HCEC 1CT (cell line): ENCODE results near the gene PSG6.
A peak's percentile ranks its signal among the peaks of the same experiment; 100 is the strongest.
"Not testable (repeated sequence)": the region's sequence is repeated elsewhere in the genome, so short reads cannot be mapped to it uniquely, and the experiment has no call there.

ENCODE experiments used
- DNase-seq: peaks from one replicate; pipeline ENCODE4 v3.0.0-alpha.2; 2017

The PSG6 gene

DNA sequence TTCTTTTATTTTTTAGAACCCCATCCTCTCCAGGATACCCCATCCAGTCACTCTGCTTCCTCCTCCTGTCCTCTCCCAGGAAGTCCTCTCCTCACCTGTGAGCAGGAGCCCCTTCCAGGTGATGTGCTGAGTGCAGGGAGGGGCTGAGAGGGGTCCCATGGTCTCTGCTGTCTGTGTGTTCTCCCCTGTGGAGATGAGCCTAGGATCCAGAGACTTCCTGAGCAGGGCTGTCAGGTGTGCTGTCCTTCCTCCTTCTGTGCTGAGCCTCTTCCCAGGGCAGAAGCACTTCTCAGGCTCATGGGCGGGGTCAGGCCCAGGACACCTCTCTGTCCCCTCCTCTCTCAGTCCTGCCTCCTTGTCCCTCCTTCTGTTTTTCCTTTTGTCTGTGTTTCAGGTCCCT, at the start of gene PSG6:
Gene PSG6 (minus strand): TSS at position 261 of the 400 bp plus-strand sequence. CDS start 102 bp downstream, at position 159.
- DNase-seq = not testable (repeated sequence)

- DNase-seq = peak; percentile 89
Measured at GRCh38 chr19:42965176-42965575, 47.5 kb upstream of the PSG6 start.

- DNase-seq = no peak
Measured at GRCh38 chr19:42961119-42961518, 43.4 kb upstream of the PSG6 start.

DNA sequence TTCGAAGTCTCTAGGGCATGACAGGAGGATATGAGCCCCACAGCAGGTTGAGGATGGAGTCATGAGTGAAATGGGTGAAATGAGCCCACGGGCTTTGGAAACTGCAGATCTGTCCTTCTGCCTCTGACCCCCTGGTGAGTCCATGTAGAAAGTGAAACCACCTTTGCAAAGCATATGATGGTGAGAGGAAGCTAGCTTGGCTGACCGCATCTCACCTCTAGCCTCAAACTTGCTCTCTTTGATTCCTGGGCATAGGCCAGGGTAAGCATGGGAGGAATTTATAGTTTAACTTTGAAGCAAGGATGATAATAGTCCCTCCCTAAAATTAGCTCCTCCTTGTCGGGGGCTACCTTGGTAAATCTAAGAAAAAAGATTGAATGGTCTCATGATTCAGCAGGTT, 34.4 kb upstream of the PSG6 start:
- DNase-seq = not testable (repeated sequence)

DNA sequence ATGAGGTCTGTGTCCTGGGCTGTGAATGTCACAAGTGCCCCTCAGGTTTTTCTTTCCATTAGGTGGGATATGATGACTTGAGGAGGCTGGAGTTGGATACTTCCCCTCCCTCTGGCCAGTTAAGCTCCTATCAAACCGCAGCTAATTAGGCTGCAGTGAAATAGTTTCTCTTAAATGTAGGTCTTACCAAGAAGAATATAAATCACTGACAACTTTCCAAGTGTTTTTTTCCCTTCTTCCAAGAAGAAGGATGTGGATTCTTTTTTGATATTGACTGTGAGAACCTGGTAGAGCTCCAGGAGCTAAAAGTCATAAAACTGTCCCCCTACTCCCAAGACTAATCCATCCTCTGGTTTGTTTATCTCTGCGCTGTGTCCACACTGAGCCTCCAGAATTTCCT, 33.8 kb upstream of the PSG6 start:
- DNase-seq = not testable (repeated sequence)

DNA sequence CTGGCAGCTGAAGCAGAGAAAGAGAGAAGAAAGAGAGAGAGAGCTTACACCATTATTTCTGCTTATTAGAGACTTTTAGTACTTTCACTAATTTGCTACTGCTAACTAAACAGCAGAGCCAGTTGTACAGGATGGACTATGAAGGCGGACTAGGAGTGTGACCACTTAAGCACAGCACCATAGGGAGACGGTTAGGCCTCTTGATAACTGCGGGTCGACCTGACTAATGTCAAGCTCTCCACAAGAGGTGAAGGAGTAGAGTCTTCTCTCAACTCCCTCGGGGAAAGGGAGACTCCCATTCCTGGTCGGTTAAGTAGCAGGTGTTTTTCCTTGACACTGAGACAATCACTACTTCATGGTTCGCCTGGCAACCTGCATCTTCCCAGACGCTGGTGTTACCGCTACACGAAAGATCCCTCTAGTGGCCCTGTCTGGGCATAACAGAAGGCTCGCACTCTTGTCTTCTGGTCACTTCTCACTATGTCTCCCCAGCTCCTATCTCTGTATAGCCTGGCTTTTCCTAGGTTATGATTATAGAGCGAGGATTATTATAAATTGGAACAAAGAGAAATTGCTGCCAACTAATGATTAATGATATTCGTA, 24.6 kb upstream of the PSG6 start:
- DNase-seq = peak; percentile 22

DNA sequence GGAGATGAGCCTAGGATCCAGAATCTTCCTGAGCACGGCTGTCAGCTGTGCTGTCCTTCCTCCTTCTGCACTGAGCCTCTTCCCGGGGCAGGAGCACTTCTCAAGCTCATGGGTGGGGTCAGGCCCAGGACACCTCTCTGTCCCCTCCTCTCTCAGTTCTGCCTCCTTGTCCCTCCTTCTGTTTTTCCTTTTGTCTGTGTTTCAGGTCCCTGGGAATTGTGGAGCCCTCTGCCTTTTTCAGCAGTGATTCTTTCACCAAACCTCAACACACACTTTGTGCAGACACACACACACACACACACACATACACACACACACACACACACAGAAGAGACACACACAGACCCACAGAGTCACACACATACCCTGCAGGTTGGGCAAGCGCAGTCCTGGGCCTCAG, 19.4 kb upstream of the PSG6 start, which contains the start of gene PSG7:
Gene PSG7 (minus strand): TSS at position 101 of the 400 bp plus-strand sequence. CDS start 131 bp downstream, outside the sequence.
- not testable (repeated sequence) for DNase-seq

DNA sequence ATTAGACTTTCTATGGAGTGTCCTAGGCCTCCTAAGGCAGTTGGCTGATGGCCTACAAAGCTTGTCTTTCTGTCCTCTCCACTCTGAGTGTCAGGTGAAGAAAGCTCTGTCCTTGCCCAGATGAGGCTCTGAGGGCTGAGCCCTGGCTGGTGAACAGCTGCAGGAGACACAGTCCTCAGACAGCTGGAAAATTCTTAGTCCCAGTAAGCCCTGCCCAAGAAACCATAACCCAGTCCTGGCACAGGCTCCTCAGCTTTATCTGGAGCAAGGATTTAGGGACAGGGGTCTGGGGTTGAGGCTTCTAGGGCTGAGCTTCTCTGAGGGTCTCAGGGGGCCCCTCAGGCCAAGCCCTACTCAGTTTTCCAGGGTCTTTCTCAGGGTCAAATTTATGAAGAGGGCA, 17.0 kb upstream of the PSG6 start:
- DNase-seq = not testable (repeated sequence)

GRCh38 chr19:42934183-42934582, 16.5 kb upstream of the PSG6 start:
- DNase-seq = peak; percentile 67

- not testable (repeated sequence) for DNase-seq
Measured at GRCh38 chr19:42933412-42933811, 15.7 kb upstream of the PSG6 start.

- peak; percentile 86 for DNase-seq
Measured at GRCh38 chr19:42932485-42933101, 14.9 kb upstream of the PSG6 start.

- peak; percentile 53 for DNase-seq
Measured at GRCh38 chr19:42930214-42930613, 12.5 kb upstream of the PSG6 start.

DNA sequence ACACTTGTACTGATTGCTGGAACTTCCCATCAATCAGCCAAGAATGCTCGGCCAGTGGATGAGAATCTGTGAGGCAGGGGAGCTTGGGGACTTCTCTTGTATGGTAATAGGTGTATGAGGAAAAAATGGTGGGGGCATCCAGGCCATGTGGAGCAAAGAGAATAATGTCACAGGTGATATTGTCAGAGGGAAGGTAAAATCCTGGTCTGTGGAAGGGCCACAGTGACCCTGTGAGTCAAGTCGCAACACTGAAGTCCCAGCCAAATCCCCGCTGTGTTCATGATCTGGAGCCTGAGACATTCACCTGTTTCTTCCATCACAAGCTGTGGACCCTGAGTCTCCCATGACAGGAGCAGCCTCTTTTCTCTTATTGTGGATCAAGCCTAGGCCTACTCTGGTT, 11.2 kb upstream of the PSG6 start:
- no peak for DNase-seq

- no peak for DNase-seq
Measured at GRCh38 chr19:42926781-42927180, 9.1 kb upstream of the PSG6 start.

DNA sequence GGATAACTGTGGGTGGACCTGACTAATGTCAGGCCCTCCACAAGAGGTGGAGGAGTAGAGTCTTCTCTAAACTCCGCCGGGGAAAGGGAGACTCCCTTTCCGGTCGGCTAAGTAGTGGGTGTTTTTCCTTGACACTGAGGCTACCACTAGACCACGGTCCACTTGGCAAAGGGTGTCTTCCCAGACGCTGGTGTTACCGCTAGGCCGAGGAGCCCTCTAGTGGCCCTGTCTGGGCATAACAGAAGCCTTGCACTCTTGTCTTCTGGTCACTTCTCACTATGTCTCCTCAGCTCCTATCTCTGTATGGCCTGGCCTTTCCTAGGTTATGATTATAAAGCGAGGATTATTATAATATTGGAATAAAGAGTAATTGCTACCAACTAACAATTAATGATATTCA, 5.4 kb upstream of the PSG6 start:
- DNase-seq = peak; percentile 61

DNA sequence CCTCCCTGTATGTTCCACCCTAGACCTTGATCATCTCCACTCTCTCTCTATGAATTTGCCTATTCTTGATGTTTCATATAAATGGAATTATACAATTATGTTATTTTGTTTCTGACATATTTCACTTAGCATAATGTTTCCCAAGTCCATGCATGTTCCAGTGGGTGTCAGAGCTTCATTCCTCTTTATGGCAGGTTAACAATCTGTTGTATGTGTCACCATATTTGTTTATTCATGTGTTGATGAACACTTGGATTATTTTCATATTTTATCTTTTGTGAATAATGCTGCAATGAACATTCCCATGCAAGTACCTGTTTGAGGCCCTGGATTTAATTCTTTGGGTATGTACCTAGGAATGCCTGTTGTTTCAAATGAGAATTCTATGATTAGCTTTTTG, 3.3 kb upstream of the PSG6 start:
- DNase-seq = not testable (repeated sequence)

DNA sequence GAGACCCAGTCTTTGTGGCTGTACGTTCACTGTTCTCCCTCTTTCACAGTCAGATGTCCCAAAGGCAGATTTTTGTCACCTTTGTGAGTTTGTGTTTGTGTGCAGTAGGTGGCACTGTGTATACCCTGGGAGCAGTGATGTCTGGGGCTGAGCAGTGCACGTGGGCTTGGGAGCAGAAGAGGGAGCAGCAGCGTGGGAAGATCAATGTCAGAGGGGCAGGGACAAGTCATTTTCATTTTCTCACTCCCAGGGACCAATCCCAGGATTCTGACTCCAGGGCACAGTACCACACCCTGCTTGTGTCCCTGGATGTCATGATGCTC, 2.0 kb upstream of the PSG6 start:
- DNase-seq = no peak

GRCh38 chr19:42919070-42919756, 1.5 kb upstream of the PSG6 start:
- DNase-seq = not testable (repeated sequence)

DNA sequence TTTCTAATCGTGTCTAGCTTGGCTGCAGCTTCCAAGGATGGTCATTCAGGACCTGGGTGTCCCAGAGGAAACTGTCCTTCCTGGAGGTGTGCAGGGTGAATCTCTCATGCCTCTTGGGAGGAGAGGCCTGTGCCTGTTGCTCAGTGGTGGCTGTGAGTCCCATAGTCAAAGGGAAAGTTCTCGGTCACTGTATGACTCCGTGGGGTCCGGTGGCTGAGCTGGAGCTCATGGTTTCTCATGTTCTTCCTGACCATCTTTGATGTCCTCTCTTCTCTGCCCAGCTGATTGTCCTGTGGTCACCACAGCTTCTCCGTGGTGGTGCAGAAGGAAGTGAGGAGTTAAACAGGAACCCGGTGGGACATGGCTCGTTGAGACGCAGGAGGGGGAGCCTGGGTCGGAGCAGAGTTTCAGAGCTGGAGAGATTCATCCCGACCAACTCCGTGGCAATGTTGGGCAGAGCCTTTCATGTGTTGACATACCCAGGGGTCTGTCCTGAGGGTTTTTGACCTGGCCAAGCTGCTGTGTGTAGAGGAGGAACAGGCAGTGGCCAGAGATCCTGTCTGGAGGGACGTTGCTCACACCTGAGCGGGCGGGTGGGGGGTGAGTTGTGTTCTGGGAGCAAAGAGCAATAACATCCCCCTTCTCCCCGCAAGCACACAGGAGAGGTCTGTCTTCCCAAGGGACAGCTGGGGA, 829 bp upstream of the PSG6 start:
- DNase-seq = not testable (repeated sequence)

DNA sequence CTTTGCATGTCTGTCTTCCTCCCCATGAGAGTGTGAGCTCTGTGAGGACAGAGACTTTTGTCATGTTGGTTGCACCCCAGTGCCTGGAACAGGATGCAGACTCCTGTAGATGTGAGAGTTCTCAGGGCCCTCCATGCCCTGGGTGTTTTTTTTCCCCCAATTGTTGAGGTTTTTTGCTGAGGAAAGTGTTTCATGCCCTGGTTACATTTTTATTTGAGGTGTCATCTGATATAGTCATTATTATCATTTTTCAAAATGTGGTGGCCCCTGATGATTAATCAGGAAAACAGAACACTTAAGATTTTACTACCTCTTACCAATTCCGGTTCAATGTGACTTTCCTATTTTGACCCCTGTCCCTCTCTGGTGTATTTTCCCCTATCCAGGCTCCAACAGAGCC, 763 bp downstream of the PSG6 start:
- DNase-seq = peak; percentile 15

GRCh38 chr19:42913516-42913915, 4.2 kb downstream of the PSG6 start:
- DNase-seq = not testable (repeated sequence)

GRCh38 chr19:42912941-42913340, 4.8 kb downstream of the PSG6 start:
- not testable (repeated sequence) for DNase-seq

DNA sequence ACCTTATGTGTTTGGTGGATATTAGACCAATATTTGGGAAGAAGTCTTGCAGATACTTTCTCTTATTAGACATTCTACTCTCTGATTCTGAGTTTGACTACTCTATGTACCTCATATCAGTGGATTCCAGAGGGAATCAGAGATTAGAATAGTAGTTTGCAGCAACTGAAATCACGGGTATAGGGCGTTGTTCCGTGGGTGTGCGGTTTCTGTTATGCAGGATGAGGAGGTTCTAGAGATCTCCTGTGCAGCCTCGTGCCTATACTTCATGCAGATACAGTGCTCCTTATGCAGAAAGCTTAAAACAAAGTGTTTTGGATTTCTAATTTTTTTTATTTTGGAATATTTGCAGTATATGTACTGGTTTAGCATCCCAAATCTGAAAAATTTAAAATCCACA, 6.0 kb downstream of the PSG6 start:
- DNase-seq = not testable (repeated sequence)

- DNase-seq = not testable (repeated sequence)
Measured at GRCh38 chr19:42906162-42906561, 11.5 kb downstream of the PSG6 start.
